ENCODE data around the gene MEIS2. TPM values are rescaled to one million over a fixed set of nuclear protein-coding genes. Genes with fewer than 3 reads are reported as not detected.
A peak's percentile ranks its signal among the peaks of the same experiment; 100 is the strongest.
"Not testable (repeated sequence)": the region's sequence is repeated elsewhere in the genome, so short reads cannot be mapped to it uniquely, and the experiment has no call there.

Gene MEIS2
- total RNA-seq, 8 experiments from 2014 or later: 21.5 to 747 (median 133) TPM

DNA sequence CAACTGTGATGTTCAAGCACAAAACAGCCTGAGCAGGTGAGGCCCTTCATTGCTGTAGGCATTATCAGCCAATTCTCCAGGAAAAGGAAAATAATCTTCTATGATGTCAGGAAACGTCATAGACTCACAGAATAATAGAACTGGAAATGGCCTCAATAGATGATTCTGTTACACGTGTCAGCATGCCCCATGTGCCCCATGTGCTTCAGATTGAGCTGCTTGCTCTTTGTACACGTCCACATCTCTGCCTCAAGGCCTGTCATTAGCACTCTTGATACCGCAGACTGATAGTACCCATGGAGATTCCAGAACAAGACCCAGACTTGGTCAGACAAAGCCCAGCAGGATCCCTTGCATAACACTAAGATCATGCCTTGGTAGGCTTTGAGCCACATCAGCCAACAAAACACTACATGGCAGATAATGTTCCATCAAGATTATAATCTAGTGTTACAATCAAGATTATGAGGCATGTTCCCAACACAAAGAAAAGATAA lies 95.9 kb downstream of the MEIS2 start:
- Histone ChIP-seq H3K4me3 (no peak overlapping the region), H3K27ac (no peak overlapping the region), H3K4me1 (replicated peaks in 1 of 2) (no peaks in the 10 kb centered on the region)
- in situ Hi-C loops (cut with MboI; ENCODE audit: low pct_unique_long_range_greater_than_20kb in 2 of 9, low sequenced_read_pairs in 9 of 9, unreplicated experiment in 9 of 9): no loop called here
- no peak for ATAC-seq (replicated peaks in 6 of 8)
- WGBS, 10 experiments: 88 to 100% (median 98%) methylated on average over 1 to 4 of the region's 4 CpGs

DNA sequence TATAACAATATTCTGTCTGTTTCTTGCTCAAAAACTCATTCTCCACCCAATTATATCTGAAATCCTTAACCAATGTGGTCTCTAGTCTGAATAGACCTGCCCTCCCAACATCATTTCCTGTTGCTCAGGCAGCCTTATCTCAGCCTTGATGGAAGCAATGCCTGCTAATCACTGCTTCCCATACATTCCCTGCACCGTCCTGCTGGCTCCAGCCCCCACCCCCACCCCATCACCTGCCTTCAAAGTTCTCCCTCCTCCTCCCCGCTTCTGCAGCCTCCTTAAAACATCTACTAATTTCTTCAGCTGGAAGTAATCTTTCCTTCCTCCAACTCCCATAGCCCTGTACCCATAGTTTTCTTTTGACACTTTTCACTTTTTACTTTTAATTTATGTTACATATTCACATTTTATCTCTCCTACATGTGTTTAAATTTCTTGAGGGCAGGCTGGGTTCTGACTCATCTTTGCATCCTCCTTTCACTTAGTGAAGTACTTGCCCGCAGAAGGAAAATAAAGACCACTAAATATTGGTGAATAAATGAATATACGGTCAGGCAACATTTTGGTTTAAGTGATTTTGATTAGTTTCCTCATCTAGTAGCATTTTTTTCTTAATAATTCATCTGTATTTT lies 98.2 kb downstream of the MEIS2 start:
- in situ Hi-C loops (cut with MboI; ENCODE audit: low pct_unique_long_range_greater_than_20kb in 2 of 9, low sequenced_read_pairs in 9 of 9, unreplicated experiment in 9 of 9): no loop called here
- peak in 3 of 8 experiments; percentile 39 to 70 (median 41) for ATAC-seq (replicated peaks in 6 of 8)
- H3K27ac ChIP-seq: no peak overlapping the region
- H3K4me1 ChIP-seq (replicated peaks in 1 of 2): no peaks in the 10 kb centered on the region
- 0 to 100% (median 93%) methylated on average over 1 to 3 of the region's 4 CpGs; no CpG with 5 or more reads in 1 of the 10 experiments for WGBS, 10 experiments
- H3K4me3 ChIP-seq: no peak overlapping the region

GRCh38 chr15:37001417-37001816 lies 98.9 kb downstream of the MEIS2 start:
- in situ Hi-C loops (cut with MboI; ENCODE audit: low pct_unique_long_range_greater_than_20kb in 2 of 9, low sequenced_read_pairs in 9 of 9, unreplicated experiment in 9 of 9): no loop called here
- peak in 3 of 8 experiments; percentile 83 to 87 (median 84) for ATAC-seq (replicated peaks in 6 of 8)
- Histone ChIP-seq H3K4me1 (replicated peaks in 1 of 2) (no peaks in the 10 kb centered on the region), H3K27ac (no peak overlapping the region), H3K4me3 (no peak overlapping the region)

GRCh38 chr15:36999778-37000177 lies 100.6 kb downstream of the MEIS2 start:
- H3K4me3 ChIP-seq: no peak overlapping the region
- in situ Hi-C loops (cut with MboI; ENCODE audit: low pct_unique_long_range_greater_than_20kb in 2 of 9, low sequenced_read_pairs in 9 of 9, unreplicated experiment in 9 of 9): no loop called here
- WGBS, 10 experiments: 91 to 100% (median 100%) methylated on average over 1 of the region's 1 CpG; no CpG with 5 or more reads in 4 of the 10 experiments
- peaks cover 0 to 6% of the 10 kb centered on the region in 2 donors for H3K4me1 ChIP-seq (replicated peaks in 1 of 2)
- ATAC-seq (replicated peaks in 6 of 8): no peak
- H3K27ac ChIP-seq: no peak overlapping the region

- Histone ChIP-seq H3K4me3 (no peak overlapping the region), H3K27ac (no peak overlapping the region), H3K4me1 (replicated peaks in 1 of 2) (peaks cover 0 to 19% of the 10 kb centered on the region in 2 donors)
- WGBS, 10 experiments: 78 to 100% (median 89%) methylated on average over 1 to 4 of the region's 4 CpGs; no CpG with 5 or more reads in 1 of the 10 experiments
- no peak for ATAC-seq (replicated peaks in 6 of 8)
- in situ Hi-C loops (cut with MboI; ENCODE audit: low pct_unique_long_range_greater_than_20kb in 2 of 9, low sequenced_read_pairs in 9 of 9, unreplicated experiment in 9 of 9): no loop called here
Measured at GRCh38 chr15:36996538-36997181, 103.7 kb downstream of the MEIS2 start.

GRCh38 chr15:36996121-36996520 lies 104.2 kb downstream of the MEIS2 start:
- no peak for ATAC-seq (replicated peaks in 6 of 8)
- no peak overlapping the region for H3K4me3 ChIP-seq
- in situ Hi-C loops (cut with MboI; ENCODE audit: low pct_unique_long_range_greater_than_20kb in 2 of 9, low sequenced_read_pairs in 9 of 9, unreplicated experiment in 9 of 9): no loop called here
- H3K27ac ChIP-seq: no peak overlapping the region
- WGBS, 10 experiments: 80 to 100% (median 94%) methylated on average over 1 to 2 of the region's 2 CpGs; no CpG with 5 or more reads in 3 of the 10 experiments
- peaks cover 0 to 19% of the 10 kb centered on the region in 2 donors for H3K4me1 ChIP-seq (replicated peaks in 1 of 2)

- Histone ChIP-seq H3K4me3 (no peak overlapping the region), H3K4me1 (replicated peaks in 1 of 2) (peaks cover 0 to 19% of the 10 kb centered on the region in 2 donors), H3K27ac (no peak overlapping the region)
- ATAC-seq (replicated peaks in 6 of 8): peak in 2 of 8 experiments; percentile 25 to 69
- 50 to 100% (median 72%) methylated on average over 1 to 8 of the region's 8 CpGs for WGBS, 10 experiments
- in situ Hi-C loops (cut with MboI; ENCODE audit: low pct_unique_long_range_greater_than_20kb in 2 of 9, low sequenced_read_pairs in 9 of 9, unreplicated experiment in 9 of 9): no loop called here
Measured at GRCh38 chr15:36994790-36995189, 105.6 kb downstream of the MEIS2 start.

DNA sequence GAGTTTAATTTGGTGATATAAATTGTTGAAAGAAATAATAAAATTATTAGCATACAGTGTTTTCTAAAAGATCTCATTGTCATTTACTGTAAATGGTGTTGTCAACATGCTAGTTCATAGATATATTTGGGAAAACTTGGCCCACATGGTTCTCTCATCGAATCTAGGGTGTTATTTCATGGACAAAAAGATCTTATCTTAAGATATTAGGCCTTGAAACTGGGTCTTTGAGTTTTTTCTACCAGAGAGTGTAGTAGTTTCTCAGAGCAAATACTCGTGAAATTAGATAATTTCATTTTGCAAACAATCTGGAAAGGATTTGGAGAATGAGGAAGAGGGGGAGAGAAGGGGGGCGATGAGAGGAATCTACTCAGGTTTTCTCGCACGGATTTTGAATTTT lies 107.9 kb downstream of the MEIS2 start:
- Histone ChIP-seq H3K27ac (no peak overlapping the region), H3K4me3 (no peak overlapping the region), H3K4me1 (replicated peaks in 1 of 2) (peaks cover 0 to 19% of the 10 kb centered on the region in 2 donors)
- 11 to 100% (median 92%) methylated on average over 1 to 5 of the region's 5 CpGs; no CpG with 5 or more reads in 1 of the 10 experiments for WGBS, 10 experiments
- no peak for ATAC-seq (replicated peaks in 6 of 8)
- in situ Hi-C loops (cut with MboI; ENCODE audit: low pct_unique_long_range_greater_than_20kb in 2 of 9, low sequenced_read_pairs in 9 of 9, unreplicated experiment in 9 of 9): no loop called here

- ATAC-seq (replicated peaks in 6 of 8): no peak
- in situ Hi-C loops (cut with MboI; ENCODE audit: low pct_unique_long_range_greater_than_20kb in 2 of 9, low sequenced_read_pairs in 9 of 9, unreplicated experiment in 9 of 9): no loop called here
- Histone ChIP-seq H3K4me3 (no peak overlapping the region), H3K4me1 (replicated peaks in 1 of 2) (peaks cover 0 to 6% of the 10 kb centered on the region in 2 donors), H3K27ac (no peak overlapping the region)
Measured at GRCh38 chr15:36988947-36989346, 111.4 kb downstream of the MEIS2 start.

GRCh38 chr15:36982430-36982829 lies 117.9 kb downstream of the MEIS2 start:
- H3K27ac ChIP-seq: no peak overlapping the region
- H3K4me1 ChIP-seq (replicated peaks in 1 of 2): no peaks in the 10 kb centered on the region
- ATAC-seq (replicated peaks in 6 of 8): peak in 1 of 8 experiments; percentile 61
- H3K4me3 ChIP-seq: no peak overlapping the region
- in situ Hi-C loops (cut with MboI; ENCODE audit: low pct_unique_long_range_greater_than_20kb in 2 of 9, low sequenced_read_pairs in 9 of 9, unreplicated experiment in 9 of 9): no loop called here

- H3K27ac ChIP-seq; H3K4me3 ChIP-seq; in situ Hi-C loops (cut with MboI; ENCODE audit: low pct_unique_long_range_greater_than_20kb in 2 of 9, low sequenced_read_pairs in 9 of 9, unreplicated experiment in 9 of 9); H3K4me1 ChIP-seq (replicated peaks in 1 of 2); ATAC-seq (replicated peaks in 6 of 8): not testable (repeated sequence)
- WGBS, 10 experiments: 92 to 100% (median 98%) methylated on average over 2 of the region's 2 CpGs
Measured at GRCh38 chr15:36980281-36980680, 120.1 kb downstream of the MEIS2 start.

DNA sequence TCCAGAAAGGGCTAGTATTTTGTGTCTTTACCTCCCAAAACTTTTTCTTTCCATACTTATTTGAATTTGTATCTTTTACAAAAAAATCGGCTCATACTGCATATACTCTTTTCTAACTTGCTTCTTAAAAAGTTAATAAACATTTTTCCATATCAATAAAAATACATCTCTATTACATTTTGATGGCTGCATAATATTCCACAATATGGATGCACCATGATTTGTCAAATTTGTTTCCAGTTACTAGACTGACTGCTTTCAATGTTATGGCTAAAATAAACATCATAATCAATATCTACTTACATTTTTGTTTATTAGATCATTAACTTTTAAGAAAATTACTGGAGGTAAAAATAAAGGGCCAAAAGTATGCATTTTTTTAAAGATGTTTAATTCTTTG lies 121.7 kb downstream of the MEIS2 start:
- ATAC-seq (replicated peaks in 6 of 8): no peak
- no peak overlapping the region for H3K4me3 ChIP-seq
- in situ Hi-C loops (cut with MboI; ENCODE audit: low pct_unique_long_range_greater_than_20kb in 2 of 9, low sequenced_read_pairs in 9 of 9, unreplicated experiment in 9 of 9): no loop called here
- H3K27ac ChIP-seq: no peak overlapping the region
- no peaks in the 10 kb centered on the region for H3K4me1 ChIP-seq (replicated peaks in 1 of 2)
- 87 to 100% (median 94%) methylated on average over 1 of the region's 1 CpG for WGBS, 10 experiments

- ATAC-seq (replicated peaks in 6 of 8): peak in 3 of 8 experiments; percentile 72 to 85 (median 76)
Measured at GRCh38 chr15:36978126-36978525, 122.2 kb downstream of the MEIS2 start.

GRCh38 chr15:36977659-36978058 lies 122.7 kb downstream of the MEIS2 start:
- Histone ChIP-seq H3K4me1 (replicated peaks in 1 of 2) (no peaks in the 10 kb centered on the region), H3K4me3 (no peak overlapping the region), H3K27ac (no peak overlapping the region)
- peak in 3 of 8 experiments; percentile 32 to 62 (median 35) for ATAC-seq (replicated peaks in 6 of 8)
- in situ Hi-C loops (cut with MboI; ENCODE audit: low pct_unique_long_range_greater_than_20kb in 2 of 9, low sequenced_read_pairs in 9 of 9, unreplicated experiment in 9 of 9): no loop called here

More at GRCh38 chr15:36978126-36978525, 122.2 kb downstream of the MEIS2 start:
- in situ Hi-C loops (cut with MboI; ENCODE audit: low pct_unique_long_range_greater_than_20kb in 2 of 9, low sequenced_read_pairs in 9 of 9, unreplicated experiment in 9 of 9): no loop called here
- Histone ChIP-seq H3K4me3 (no peak overlapping the region), H3K27ac (no peak overlapping the region), H3K4me1 (replicated peaks in 1 of 2) (no peaks in the 10 kb centered on the region)
- 45 to 100% (median 91%) methylated on average over 1 of the region's 1 CpG; no CpG with 5 or more reads in 5 of the 10 experiments for WGBS, 10 experiments
